ENCODE measurements around the gene UBAC1. TPM values are rescaled to one million over a fixed set of nuclear protein-coding genes. Genes with fewer than 3 reads are reported as not detected.
"Not testable (repeated sequence)": the region's sequence is repeated elsewhere in the genome, so short reads cannot be mapped to it uniquely, and the experiment has no call there.

Gene UBAC1
- total RNA-seq, 1 experiment from 2014 or later, result 55.6 TPM

GRCh38 chr9:135968601-135969000, 7.4 kb upstream of the UBAC1 start:
- CTCF ChIA-PET, result interaction anchor here (1.1 to 3.6 kb wide), 22 partner anchors 8 to 279 kb away, joined by 3 to 30 read pairs (median 7); partner anchors contain the start of gene NACC2
- Mint-ChIP-seq H3K27me3 (ENCODE audit: low read depth) (no peaks in the 10 kb centered on the region), H3K4me3 (no peak overlapping the region), H3K4me1 (peaks cover 15% of the 10 kb centered on the region), H3K36me3 (no peaks in the 10 kb centered on the region), H3K9me3 (no peaks in the 10 kb centered on the region), H3K27ac (peak overlapping the region; percentile 46; the same call in 1 of the 2 replicates)
- DNase-seq (ENCODE audit: low spot score) (no peak), ATAC-seq (no peak)
- POLR2A ChIA-PET, result interaction anchor here (1.3 kb wide), 1 partner anchor 89 kb away, joined by 3 read pairs; no protein-coding TSS in a partner anchor
- TF ChIP-seq AR (CRISPR knock-in tag; IDR thresholded peaks at IDR 0.05) (no peak), CREM (CRISPR knock-in tag; IDR thresholded peaks at IDR 0.05) (no peak), GABPB1 (CRISPR knock-in tag; IDR thresholded peaks at IDR 0.05) (no peak), FOXP1 (CRISPR knock-in tag; IDR thresholded peaks at IDR 0.05; ENCODE audit: borderline replicate concordance) (no peak), KAT7 (CRISPR knock-in tag; IDR thresholded peaks at IDR 0.05; ENCODE audit: borderline replicate concordance) (no peak), ZNF396 (CRISPR knock-in tag; IDR thresholded peaks at IDR 0.05; ENCODE audit: borderline replicate concordance) (no peak)

GRCh38 chr9:135968083-135968476, 6.9 kb upstream of the UBAC1 start:
- Mint-ChIP-seq H3K9me3 (no peaks in the 10 kb centered on the region), H3K4me1 (peaks cover 15% of the 10 kb centered on the region), H3K27me3 (ENCODE audit: low read depth) (no peaks in the 10 kb centered on the region), H3K36me3 (no peaks in the 10 kb centered on the region), H3K27ac (0 out of 2 replicates have a peak overlapping the region, but pooled peaks have one; percentile 37), H3K4me3 (no peak overlapping the region)
- ChIA-PET CTCF (interaction anchor here (0.6 to 3.6 kb wide), 33 partner anchors 8 to 732 kb away, joined by 3 to 30 read pairs (median 5); partner anchors contain the start of genes CAMSAP1 and NACC2), POLR2A (interaction anchor here (1.3 kb wide), 1 partner anchor 90 kb away, joined by 3 read pairs; no protein-coding TSS in a partner anchor)
- DNase-seq (ENCODE audit: low spot score) (no peak), ATAC-seq (no peak)
- no peak for TF ChIP-seq E2F5 (CRISPR knock-in tag; IDR thresholded peaks at IDR 0.05)
- no peak for TF ChIP-seq CTCF (IDR thresholded peaks at IDR 0.05)
- no peak for TF ChIP-seq ZNF425 (CRISPR knock-in tag; conservative IDR thresholded peaks at IDR 0.05)
- TF ChIP-seq TCF7 (CRISPR knock-in tag; IDR thresholded peaks at IDR 0.05; ENCODE audit: low read depth), result no peak

GRCh38 chr9:135966916-135967260, 5.7 kb upstream of the UBAC1 start:
- peak; percentile 15; the same call in 1 of the 2 replicates for TF ChIP-seq FOXP1 (CRISPR knock-in tag; IDR thresholded peaks at IDR 0.05; ENCODE audit: borderline replicate concordance)
- not testable (repeated sequence) for H3K4me3 Mint-ChIP-seq; DNase-seq (ENCODE audit: low spot score); H3K27me3 Mint-ChIP-seq (ENCODE audit: low read depth); ATAC-seq; H3K27ac Mint-ChIP-seq; H3K9me3 Mint-ChIP-seq; H3K36me3 Mint-ChIP-seq
- POLR2A ChIA-PET, result interaction anchor here (1.0 kb wide), 1 partner anchor 22 kb away, joined by 3 read pairs; no protein-coding TSS in a partner anchor
- peaks cover 19% of the 10 kb centered on the region for H3K4me1 Mint-ChIP-seq
- CTCF ChIA-PET, result interaction anchor here (0.5 to 3.6 kb wide), 34 partner anchors 10 to 1456 kb away, joined by 3 to 30 read pairs (median 4); partner anchors contain the start of genes CAMSAP1, EXD3, NACC2 and NOXA1

Data from WTC11 (cell line).